GM19438 (cell line): Measurements from ENCODE around the gene COL4A1.

Experiments
- ATAC-seq: cut with Tn5 transposase; IDR thresholded peaks from one replicate; pipeline ENCODE4 v1.9.1; 2021; ENCODE audit warnings: low read depth; ENCODE audit not compliant: unreplicated experiment

Gene COL4A1

GRCh38 chr13:110280231-110280813, 26.6 kb downstream of the COL4A1 start:
- no peak for ATAC-seq

- no peak for ATAC-seq
Measured at GRCh38 chr13:110279684-110280083, 27.3 kb downstream of the COL4A1 start.

DNA sequence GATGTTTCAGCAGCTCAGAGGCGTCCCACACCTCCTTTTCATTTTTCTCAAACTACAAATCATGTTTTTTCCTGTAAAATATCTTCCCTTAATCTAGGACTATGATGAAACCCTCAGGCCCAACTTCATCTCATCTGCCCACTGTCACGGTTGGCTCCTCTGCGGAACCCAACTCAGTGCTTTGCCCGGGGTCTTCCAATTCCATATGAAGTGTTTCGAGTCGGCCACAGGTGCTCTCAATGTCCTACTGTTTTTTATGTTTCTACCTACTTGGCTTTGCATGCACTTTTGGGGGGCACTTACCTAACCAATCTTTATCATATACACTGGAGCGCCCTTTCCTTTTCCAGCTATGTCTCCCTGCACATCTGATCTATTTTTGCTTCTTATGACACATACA, 28.1 kb downstream of the COL4A1 start:
- ATAC-seq, result no peak

DNA sequence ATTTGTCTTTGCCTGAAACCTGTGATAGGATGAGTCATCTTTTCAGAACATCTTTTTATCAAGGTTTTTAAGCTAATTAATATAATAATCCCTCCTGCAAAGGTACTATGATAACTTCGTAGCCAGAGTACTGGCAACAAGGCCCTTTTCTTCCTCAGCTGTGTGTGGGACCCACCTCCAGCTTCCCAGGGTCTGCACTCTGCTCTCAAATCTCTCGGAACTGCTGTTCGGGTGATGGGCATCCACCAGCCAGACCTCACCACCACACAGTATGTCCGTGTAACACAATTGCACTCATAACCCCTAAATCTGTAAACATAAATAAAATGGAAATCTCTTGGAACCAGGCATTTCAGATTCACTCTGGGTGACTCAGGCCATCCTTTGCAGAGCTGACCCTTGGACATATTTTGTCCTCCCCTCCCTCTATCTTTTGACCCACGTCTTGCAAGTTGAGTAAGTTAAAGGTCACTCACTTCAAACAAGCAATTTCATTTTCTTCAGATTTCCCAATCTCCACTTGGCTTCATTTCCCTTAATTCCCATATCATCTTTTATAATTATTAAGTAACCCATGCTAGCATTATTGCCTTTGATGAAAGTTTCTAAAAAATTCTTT, 29.5 kb downstream of the COL4A1 start:
- no peak for ATAC-seq

DNA sequence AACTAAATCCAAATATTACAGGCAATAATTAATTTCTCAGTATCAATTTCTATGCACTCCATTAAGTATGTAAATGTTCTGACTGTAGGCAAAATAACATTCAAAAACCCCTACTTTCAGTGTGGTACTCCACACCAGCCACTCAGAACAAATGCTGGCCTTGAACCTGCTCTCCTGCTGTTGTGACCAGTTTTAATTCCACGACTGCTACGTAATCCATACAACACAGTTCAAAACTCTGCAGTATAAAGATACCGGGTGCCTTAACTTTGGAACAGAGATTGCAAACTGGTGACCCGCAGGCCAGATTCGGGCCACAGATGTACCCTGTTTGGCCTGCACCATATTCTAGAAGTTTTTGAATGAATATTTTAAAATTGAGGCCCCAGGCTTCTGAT, 30.4 kb downstream of the COL4A1 start:
- no peak for ATAC-seq

DNA sequence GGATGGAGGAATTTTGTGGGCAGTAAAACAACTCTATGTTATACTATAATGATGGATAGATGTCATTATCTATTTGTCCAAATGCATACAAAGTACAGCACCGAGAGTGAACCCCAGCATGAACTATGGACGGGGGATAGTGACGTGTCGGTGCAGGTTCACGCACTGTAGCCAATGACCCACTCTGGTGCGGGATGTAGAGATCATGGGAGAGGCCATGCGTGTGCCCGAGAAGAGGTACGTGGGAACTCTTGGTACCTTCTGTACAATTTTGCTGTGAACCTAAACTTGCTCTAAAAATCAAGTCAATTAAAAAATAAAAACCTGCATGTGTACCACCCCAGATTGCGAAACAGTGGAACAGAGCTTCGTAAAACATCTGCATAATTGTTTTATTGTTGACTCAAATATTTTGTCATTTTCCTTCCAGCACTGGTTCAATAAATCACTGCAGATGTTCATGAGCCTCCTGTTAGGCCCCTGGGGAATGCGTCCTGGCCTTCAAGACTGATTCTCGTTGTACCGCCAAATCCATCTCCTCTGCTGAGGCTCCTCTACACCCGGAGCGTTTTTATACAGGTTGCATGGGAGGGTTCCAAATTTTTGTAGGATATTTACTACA, 30.9 kb downstream of the COL4A1 start:
- ATAC-seq, result no peak

DNA sequence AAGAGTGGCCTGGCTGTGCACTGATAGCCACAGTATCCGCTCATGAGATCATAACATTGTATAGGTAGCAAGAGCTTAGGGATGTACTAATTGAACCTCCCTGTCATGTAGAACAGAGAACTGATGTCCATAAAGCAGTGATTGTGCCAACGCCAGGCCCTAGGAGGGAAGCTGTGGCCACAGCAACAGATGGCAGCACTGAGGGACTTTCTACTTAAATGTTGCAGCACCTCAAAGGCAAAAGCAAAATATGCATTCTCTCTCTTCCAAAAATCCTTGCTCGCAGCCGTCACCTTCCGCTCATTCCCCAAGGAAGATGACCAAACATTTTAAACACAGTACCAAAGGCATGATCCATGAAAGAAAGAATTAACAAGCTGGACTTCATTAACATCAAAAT, 32.3 kb downstream of the COL4A1 start:
- no peak for ATAC-seq

DNA sequence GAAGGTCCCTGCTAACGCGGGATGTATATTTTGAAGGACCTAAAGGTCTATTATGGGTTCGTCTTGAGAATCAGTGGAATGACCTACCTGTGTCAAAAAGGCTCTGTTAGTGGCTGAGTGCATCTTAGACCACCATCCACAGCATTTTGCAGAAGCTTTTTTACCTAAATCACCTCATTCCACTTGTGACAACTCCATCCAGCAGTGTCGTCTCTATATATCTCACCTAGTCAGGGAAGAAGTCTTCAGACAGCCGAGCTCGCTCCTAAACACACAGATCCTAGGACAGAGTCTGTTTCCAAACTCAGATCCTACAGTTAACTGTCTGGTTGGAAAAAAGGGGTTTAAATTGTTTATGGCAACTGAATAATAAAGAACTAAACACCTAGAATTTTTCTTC, 33.7 kb downstream of the COL4A1 start:
- no peak for ATAC-seq

GRCh38 chr13:110272651-110273050, 34.3 kb downstream of the COL4A1 start:
- ATAC-seq, result no peak

GRCh38 chr13:110272227-110272626, 34.7 kb downstream of the COL4A1 start:
- ATAC-seq, result no peak

DNA sequence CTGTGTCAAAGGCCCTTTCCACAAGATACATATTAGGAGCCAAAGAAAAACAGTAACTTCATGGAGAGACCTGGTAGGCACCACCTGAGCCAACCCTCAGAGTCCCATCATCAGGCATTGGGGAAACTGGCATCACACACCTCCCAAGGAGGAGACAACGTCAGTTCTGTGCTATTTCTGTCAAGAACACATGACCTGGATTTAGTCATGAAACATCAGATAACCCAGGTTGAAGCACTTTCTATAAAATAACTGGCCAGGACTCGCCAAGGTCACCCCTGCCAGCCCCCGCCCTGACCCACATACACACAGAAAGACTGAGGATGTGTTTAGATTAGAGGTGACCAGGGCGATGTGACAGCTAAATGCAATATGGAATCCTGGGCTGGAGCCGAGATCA, 35.6 kb downstream of the COL4A1 start:
- no peak for ATAC-seq

GRCh38 chr13:110270507-110270906, 36.5 kb downstream of the COL4A1 start:
- no peak for ATAC-seq

GRCh38 chr13:110269509-110270185, 37.3 kb downstream of the COL4A1 start:
- ATAC-seq, result no peak

DNA sequence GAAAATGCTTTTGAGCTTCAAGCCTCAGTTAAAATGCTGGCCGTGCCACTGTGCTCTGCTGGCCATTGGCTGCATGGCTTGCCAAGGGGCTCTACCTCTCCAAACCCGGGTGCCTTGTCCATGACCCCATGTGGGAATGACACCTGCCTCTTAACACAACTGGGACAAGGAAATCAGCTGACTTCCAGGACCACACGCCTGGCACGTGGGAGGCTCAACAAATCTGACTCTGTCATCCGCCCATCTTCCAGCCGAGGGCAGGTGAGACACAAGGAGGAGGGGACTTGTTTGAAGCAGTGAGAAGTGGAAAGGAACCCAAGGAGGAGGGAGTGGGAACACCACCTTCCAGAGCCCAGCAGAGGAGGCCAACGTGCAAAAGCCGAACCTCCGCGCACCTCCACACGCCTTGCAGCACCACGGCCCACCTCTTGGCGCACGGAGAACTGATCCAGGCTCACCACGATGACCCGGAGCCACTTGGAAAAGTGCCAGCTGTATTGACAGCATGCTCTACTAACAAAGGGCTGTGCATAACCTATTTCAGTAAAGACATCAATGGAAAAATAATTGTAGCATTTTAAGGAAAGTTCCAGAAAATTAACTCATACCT, 38.3 kb downstream of the COL4A1 start:
- ATAC-seq, result no peak

- ATAC-seq, result no peak
Measured at GRCh38 chr13:110268061-110268460, 38.9 kb downstream of the COL4A1 start.

DNA sequence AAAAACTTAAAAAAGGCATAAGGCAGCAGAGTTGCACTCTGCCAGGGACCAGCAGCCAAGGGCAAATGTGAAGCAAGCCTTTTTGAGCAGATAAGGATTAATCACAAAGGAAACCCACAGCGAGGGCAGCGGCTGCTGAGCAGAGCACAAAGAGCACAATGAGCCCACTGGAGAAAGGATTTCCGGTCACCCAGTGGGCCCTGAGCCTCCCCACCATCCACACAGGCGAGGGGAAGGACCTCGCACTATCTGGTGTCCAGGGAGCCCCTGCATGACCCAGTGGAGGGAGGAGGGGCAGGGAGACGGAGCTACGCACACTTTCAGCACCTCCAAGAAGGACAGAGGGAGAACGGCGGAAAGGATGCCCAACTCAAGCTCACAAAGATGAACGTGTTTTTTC, 40.0 kb downstream of the COL4A1 start:
- no peak for ATAC-seq

- ATAC-seq, result no peak
Measured at GRCh38 chr13:110266431-110266809, 40.5 kb downstream of the COL4A1 start.

DNA sequence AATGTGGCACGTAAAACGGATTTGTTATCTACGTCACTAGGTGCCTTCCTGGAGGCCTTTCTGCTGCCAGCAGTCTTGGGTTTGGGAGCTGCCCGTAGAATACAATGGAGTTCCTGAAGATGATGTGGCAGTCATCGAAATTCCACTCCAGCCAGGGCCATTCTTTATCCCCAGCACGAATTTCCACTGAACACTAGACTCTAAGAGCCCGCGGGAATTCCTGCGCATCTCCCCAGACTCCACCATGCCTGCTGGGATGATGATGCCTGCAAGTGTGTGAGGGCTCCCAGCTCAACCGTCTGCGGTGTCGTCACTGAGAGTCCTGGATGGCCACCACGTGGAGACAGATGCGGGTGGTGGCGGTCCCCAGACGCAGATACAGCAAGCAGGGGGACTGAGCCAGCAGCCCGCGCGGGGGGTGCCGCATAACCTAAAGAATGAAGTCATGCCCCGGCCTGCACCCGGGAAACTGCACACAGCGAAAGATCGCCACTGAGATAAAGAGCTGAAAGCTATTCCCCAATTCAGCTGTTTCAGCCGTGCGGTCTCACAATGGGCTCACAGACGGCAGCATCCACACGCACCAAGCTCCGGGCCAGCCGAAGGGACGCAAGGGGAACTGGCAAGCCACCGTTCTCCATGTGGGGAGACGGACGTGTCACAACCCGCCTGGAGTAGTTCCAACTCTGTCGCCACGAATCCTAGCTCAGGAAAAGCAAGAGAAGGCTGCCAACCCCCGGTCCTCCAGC, 41.1 kb downstream of the COL4A1 start:
- ATAC-seq, result no peak

GRCh38 chr13:110265341-110265681, 41.6 kb downstream of the COL4A1 start:
- ATAC-seq, result no peak

- no peak for ATAC-seq
Measured at GRCh38 chr13:110264685-110265275, 42.2 kb downstream of the COL4A1 start.
